Stimulated activated CD4-positive, alpha-beta T cell treated with anti-CD3 and anti-CD28 coated beads, Interleukin-12 subunit alpha, Interleukin-12 subunit beta, amount 100 ng/mL, for 4 hours (primary cell): ENCODE measurements around the gene MOSPD2.

ENCODE experiments used
- DNase-seq: peaks from one replicate; pipeline ENCODE4 v3.0.0-alpha.2; 2020

The MOSPD2 gene

GRCh38 chrX:14872851-14873675, at the start of gene MOSPD2, which contains the start of gene FANCB:
MOSPD2 (plus strand) TSS chrX:14873421; CDS start chrX:14873529, 108 bp downstream.
FANCB (minus strand) TSS chrX:14873069; CDS start chrX:14865510, 7,559 bp downstream.
- DNase-seq, result peak; percentile 87

GRCh38 chrX:14825851-14826250, 47.4 kb upstream of the MOSPD2 start:
- DNase-seq, result no peak

- no peak for DNase-seq
These were observed 46.9 kb upstream of the MOSPD2 start for GRCh38 chrX:14826319-14826718.

DNA sequence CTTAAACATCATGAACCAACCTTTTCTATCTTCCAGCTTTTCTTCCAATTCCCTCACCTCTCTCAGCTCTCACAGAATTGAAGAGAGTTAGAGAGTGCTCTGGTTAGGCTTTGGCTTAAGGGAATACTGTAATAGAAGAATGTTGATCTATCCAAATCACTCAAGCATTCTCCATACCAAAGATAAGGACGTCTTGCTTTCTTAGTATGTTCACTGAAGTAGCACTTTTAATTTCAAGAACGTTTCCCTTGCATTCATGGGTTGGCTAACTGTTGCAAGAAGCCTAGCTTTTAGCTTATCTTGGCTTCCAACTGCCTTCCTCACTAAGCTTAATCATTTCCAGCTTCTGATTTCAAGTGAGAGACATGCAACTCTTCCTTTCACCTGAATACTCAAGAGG, 43.6 kb upstream of the MOSPD2 start:
- DNase-seq, result no peak

- DNase-seq, result no peak
These were observed 41.1 kb upstream of the MOSPD2 start for GRCh38 chrX:14832151-14832550.

- no peak for DNase-seq
These were observed 40.6 kb upstream of the MOSPD2 start for GRCh38 chrX:14832586-14832985.

GRCh38 chrX:14837155-14837554, 36.1 kb upstream of the MOSPD2 start:
- no peak for DNase-seq

DNA sequence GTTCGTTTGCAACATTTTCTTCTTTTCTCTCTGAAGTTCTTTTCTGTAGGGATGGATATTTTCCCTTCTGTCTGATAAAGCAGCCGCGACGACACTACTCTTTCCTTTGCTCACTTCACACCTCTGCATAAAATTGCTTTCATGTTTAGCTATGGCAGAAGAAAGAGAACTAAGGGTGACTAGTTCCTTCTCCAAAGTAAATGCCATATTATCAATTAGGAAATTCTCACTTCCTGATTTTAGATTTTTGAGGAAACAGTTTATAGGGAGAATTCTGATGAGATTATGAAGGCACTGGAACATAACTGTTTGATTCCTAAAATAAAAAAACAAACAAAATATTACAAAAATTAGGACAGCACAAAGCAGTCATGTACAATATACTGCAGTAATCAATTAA, 29.6 kb upstream of the MOSPD2 start:
- no peak for DNase-seq

GRCh38 chrX:14851526-14851925, 21.7 kb upstream of the MOSPD2 start:
- DNase-seq, result no peak

DNA sequence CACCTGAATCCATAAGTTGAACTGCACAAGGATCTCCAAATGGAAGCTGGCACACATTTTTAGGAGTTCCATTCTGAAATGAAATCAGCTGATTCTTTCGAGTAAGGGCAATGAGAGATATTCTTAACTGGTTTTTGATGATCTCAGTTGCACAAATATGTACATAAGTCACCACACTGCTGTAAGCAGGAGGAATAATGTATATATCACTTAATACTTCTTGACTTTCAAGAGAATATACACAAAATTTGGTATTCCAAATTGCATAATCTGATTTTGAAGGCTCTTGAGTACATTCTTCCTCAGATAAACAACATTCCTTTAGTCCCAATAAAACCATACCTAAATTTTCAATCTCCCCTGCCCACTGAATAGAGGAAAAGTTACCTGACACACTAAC, 8.6 kb upstream of the MOSPD2 start:
- no peak for DNase-seq

DNA sequence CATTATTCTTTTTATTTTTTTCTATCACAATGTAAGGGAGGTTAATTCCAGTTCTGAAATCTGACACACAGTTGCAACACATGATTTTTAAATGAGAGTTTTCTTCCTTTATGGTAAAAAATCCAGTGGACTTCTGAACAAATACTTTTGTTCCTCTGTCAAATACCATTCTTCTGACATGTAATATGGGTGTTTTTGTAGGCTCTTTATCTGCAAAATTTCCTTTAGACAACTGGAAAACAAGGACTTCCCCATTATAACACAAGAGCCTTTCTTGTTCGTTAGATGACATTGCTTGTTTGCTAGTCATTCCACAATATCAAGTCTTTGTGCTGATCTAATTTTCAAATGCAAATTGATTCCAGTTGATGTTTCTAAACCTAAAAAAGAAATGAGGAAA, 8.0 kb upstream of the MOSPD2 start:
- DNase-seq, result no peak

GRCh38 chrX:14871767-14872166, 1.5 kb upstream of the MOSPD2 start:
- no peak for DNase-seq

GRCh38 chrX:14872355-14872754, 866 bp upstream of the MOSPD2 start:
- DNase-seq, result no peak

GRCh38 chrX:14873676-14874049, 442 bp downstream of the MOSPD2 start:
- DNase-seq, result no peak

DNA sequence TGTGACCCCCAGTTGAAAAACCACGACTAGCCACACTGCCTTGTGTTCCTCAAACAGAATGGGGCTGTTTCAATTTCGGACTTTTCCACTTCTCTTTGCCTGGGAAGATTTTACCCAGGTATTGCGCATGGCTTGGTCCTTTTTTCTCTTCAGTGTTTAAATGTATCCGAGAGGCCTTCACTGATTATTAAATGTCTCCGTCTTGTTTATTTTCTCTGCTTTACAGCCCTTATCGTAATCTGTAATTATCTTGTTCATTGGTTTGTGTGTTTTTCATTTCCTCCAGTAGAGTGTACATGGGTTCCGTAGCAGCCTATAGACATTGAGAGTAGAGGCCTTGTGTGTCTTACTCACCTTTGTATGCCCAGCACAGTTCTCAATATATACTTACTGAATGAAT, 2.4 kb downstream of the MOSPD2 start:
- no peak for DNase-seq

- DNase-seq, result no peak
These were observed 10.6 kb downstream of the MOSPD2 start for GRCh38 chrX:14883826-14884225.

DNA sequence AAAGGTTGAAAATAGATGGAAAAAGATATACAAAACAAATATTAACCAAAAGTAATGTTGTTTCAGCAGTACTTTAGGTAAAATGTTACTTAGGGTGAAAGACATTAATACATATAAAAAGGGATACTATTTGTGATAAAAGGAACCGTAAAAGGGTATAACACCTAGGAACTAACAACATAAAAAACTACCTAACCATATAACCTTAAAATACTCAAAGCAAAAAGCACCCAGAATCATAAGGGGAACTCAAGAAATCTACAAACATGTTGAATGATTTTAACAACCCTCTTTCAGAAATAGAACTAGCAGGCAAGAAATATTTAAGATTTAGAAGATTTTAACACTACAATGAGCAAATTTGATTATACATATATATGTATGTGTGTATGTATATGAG, 11.5 kb downstream of the MOSPD2 start:
- no peak for DNase-seq

DNA sequence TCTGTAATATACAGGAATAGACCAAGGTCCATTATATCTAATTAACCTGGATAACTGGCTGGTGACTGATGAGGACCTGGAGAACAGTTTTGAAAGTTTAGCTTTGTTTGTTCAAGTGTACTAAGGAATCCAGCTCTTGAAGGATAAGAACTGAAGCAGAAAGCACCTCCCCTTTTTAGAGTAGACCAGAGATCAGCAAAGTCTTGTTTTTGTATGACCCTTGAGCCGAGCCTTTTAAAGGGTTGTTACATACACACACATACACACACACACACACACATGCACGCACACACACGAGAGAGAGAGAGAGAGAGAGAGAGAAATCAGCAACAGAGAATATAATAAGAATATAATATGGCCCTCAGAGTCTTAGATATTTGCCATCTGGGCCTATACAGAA, 13.0 kb downstream of the MOSPD2 start:
- DNase-seq, result no peak

- DNase-seq, result no peak
These were observed 23.1 kb downstream of the MOSPD2 start for GRCh38 chrX:14896273-14896672.

GRCh38 chrX:14897042-14897441, 23.8 kb downstream of the MOSPD2 start:
- DNase-seq, result no peak

- no peak for DNase-seq
These were observed 26.4 kb downstream of the MOSPD2 start for GRCh38 chrX:14899607-14900006.

DNA sequence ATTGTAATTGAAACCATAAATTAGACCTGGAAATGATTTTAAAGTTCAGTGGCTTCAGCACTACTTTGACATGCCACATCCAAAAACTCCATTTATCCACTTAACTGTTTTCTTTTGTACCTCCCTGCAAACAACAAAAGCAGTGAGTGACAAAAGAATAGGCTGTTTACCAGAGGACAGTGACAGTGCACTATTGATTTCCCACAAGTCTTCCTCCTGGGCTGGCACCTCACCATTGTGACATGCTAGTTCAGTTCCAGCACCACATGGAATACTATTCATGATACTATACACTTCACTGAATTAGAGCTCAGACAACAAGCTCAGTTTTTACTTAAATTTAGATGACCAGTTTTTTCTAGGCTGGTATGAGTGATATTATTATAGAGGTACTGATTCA, 29.3 kb downstream of the MOSPD2 start:
- no peak for DNase-seq

GRCh38 chrX:14903891-14904290, 30.7 kb downstream of the MOSPD2 start:
- no peak for DNase-seq

DNA sequence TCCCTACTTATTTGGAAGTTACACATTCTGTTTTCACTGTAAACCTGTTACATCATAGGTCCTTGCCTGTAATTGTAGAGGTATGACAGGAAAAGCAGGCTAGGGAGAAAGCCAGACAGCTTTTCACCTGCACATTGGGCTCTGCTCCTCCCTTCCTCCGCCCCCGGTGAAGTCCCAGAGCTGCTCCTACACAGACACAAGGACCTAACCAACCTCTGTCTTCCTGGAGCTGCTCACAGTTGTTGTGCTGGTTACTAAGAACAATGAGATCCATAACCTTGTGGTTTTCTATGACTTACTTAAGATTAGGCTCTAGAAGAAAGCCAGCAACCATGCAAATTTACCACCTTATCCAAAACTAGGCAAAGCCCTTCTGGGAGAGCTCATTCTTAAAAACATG, 40.0 kb downstream of the MOSPD2 start:
- no peak for DNase-seq

- DNase-seq, result no peak
These were observed 42.4 kb downstream of the MOSPD2 start for GRCh38 chrX:14915596-14915995.
